Activated T-helper 9 cell treated with anti-CD3 and anti-CD28 coated beads, Interleukin-2, amount 50 U/mL, for 16 hours (primary cell): ENCODE data around the gene ELMO1.

Source experiments
- DNase-seq: peaks from one replicate; pipeline ENCODE4 v3.0.0-alpha.2; 2020; ENCODE audit warnings: low read depth

ELMO1 gene

DNA sequence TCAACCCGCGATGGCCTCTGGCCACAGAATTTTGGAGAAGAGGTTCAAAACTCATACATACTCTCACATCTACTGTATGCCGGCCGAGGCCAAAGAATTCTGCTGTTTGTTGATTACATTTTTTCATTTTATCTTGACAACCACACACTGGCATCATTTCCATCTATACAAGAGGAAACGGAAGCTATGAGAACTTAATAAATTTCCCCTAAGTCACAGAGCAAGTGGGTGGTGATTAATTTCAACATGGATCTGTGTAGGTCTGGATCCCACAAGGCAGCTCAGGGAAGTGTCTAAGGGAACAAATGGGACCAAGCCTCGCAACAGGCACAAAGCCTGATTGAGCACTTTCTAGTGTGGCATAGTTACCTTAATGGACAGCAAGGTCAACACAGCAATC, 18.0 kb downstream of the ELMO1 start:
- no peak for DNase-seq

DNA sequence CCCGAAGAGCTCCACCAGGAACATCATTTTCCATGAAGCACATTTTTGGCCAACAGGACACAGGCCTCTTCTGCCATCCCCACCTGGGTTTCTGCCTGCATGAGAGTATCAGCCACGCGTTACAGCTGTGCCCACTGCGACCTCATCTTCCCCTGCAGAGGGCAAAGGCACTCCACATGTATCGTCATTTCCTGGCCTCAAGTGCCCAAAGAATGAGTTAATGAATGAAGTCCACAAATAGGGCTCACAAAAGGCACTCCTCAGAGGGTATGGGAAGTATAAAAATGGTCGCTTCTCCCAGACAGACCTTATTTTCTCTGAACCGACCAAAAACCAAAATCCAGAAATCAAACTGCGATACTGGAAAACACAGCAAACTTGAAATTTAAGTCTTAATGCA, 18.5 kb downstream of the ELMO1 start:
- DNase-seq, result no peak

DNA sequence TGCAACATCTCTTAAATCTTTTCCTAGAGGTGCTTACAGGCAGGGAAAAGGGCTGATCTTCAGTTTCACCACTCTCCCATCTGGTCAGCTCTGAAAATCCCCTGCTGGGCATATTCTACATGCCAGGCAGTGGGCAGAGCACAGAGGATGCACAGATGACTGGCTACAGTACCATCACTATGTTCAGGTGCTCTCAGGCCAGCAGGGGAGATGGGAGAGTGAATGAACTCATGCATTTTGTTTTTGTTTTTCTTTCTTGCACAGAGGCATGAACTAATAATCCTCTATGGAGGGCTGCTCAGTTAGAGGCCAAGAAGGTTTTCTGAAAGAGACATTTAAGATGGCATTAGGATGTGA, 19.3 kb downstream of the ELMO1 start:
- no peak for DNase-seq

DNA sequence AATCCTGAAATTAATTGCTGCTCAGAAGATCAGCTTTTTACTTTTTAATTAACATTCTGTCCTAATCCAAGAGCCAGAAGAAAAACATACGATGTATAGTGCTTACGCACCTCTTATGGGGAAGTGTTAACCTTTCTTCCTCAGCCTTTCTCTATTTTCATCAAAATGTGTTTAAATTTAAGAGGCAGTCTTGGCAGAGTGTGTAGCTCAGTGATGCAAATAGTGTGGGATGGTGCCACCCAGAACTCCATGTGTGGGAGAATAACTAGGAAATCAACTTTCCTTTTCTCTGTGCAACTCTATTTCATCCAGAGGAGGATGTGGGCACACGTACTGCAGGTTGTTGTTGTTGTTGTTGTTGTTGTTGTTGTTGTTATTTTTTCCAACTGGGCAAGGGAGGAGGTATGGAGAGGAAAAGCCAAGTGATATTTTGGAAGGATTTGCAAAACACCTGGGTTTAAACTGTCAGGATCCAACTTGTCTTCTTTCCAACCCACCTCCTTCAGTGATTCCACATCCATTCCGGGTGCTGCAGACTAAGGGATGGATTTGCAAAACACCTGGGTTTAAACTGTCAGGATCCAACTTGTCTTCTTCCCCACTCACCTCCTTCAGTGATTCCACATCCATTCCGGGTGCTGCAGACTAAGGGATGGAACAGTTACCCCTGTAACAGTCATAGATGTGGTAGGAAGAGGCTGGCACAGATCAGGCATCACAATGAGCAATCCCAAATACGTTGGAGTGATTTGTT, 19.8 kb downstream of the ELMO1 start:
- DNase-seq, result no peak

DNA sequence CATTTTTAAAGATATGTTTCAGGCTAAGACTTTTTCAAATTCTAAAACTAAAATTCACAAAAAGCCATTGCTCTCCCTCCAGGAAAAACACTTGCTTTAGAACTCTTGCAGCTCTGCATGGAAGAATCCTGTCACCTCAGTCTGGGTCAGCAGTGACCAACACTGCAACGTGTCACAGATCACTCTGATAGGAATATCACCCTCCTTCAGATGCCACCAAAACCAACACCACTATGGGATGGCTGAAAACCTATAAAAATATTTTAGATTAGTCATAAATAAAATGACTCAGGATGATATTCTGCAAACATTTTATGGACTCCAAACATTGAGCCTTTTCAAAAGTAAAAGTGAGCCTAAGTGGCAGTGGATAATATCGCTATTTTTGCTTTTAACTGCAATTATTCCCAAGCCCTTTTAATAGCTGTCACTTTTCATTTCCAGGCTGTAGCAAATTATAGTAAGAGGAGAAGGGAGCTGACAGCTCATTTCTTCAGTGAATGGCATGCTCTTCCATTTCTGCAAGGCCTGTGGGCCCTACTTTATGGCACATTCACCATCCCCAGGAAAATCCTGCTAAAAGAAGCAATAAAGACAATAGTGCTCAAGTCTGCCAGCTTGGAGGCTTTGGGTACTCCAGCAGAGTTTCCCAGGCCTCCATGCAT, 21.3 kb downstream of the ELMO1 start:
- DNase-seq, result no peak

DNA sequence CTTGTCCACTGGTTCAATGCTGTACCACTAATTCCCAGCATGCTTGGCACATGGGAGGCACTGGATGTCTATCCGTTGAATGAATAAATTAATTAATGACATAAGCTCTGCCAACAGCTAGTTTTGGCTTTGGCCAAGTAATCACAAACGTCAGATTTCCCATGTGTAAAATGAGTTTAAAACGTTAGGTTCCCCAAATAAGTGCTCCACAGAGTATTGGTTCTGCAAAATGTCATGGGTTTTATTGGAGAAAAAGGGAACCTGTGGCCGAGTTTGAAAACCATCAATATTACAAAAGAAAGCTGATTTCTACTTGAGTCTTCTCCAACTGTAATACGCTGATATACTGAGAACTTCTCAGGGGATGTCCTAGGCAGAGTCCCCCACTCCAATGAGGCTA, 23.2 kb downstream of the ELMO1 start:
- no peak for DNase-seq

DNA sequence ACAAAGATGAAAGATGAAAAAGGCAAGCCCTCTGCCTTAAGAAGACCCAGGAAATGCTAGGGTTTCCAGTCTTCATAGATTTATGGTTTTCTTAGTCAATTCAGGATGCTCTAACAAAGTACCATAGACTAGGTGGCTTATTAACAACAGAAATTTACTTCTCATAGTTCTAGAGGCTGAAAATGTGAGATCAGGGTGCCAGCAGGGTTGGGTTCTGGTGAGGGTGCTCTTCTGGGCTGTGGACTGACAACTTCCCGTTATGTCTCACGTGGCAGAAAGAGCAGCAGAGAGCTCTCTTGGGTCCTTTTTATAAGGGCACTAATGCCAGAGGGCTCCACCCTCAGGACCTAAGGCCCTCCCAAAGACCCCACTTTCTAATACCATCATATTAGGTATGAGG, 23.7 kb downstream of the ELMO1 start:
- no peak for DNase-seq

DNA sequence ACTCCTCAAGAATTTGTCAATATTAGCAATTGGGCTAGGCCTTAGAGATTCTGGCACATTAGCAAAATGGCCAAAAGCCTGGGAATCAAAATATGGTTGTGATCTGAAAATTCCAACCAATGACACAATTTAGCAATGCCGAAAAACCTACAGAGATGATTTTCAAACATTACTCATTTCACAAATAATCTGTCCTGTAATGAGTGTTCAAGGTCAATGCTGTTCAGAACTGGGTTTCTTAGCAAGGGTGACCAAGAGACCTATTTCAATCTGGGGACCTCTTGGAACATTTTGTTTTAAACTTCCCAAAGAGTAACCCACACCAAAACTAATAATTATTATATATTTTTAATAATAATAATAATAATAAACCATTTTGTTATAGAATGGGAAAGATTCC, 24.1 kb downstream of the ELMO1 start:
- no peak for DNase-seq

DNA sequence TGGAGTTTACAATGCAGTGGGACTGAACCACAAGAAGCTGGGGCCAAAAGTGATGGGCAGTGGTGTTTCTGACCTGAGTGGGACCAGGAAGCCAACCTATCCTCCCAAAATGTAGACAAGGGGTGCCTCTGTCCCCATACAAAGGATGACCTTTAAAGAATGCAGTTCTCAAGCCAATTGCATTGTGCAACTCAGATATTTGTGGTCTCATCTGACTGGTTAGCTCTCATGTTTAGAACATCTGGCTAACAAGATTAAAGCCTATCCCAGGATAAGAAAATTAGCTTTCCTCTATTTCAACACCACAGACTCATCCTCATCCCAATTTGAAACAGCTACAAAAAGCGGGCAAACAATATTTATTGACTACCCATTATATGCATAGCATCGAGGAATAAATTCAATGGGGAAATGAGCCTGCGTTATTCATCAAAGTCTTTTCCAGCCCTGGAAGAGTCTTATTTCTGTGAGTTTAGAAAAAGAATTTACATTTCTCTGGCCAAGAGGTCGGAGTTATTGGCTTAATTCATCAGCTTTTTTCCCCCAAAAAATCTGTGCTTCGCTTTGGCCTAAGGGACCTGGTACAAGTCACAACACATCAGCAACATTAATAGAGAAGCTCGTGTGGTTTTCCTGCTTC, 26.7 kb downstream of the ELMO1 start:
- DNase-seq, result no peak

DNA sequence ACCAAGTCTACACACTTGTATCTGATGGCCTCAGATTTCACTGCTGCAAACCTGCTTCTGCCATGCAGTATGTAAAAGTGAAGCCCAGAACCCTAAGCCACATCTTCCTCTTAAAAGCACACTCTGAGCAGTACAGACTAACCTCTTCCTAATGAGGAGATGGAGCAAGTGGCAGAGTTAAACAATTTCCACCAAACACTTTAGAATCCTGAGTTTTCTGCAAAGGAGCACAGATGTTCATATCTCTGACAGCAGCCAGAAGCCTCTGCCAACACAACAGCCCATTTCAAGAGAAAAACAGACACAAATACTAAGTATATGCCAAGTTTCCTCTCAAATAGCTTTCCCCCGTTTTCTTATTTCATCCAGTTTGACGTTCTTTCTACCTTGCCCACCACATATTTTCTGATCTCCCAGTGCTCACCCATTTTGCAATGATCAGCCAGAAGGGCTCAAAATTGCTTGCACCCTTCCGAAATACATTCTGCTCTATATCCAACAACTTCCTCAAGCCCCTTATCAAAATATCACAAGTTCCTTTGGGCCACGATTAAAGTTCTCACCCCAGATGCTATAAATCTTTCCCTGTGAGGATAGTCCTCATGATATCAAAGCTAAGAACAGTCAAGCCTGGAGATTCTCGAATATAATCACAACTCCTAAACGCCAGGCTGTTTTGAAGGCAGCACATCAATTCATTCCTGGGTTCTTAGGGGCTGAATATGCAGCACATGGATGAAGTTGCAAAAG, 27.5 kb downstream of the ELMO1 start:
- no peak for DNase-seq

DNA sequence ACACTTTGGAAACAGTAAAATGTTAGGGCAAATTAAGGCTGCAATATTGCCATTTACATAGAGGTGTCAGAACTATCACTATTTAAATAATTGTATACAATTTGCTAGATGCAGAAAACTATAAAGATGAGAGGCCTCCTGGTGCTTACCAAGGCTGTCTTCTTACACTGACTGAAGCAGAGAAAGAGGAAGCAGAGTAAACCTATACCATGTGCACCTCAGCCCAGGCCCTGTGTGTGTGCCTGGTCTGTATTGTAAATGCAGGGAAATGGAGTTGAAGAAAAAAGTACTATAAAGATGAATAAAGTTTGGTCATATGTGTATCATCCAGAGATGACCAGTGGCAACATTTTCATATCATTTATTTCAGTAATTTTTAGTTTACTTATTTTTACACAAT, 29.2 kb downstream of the ELMO1 start:
- no peak for DNase-seq

DNA sequence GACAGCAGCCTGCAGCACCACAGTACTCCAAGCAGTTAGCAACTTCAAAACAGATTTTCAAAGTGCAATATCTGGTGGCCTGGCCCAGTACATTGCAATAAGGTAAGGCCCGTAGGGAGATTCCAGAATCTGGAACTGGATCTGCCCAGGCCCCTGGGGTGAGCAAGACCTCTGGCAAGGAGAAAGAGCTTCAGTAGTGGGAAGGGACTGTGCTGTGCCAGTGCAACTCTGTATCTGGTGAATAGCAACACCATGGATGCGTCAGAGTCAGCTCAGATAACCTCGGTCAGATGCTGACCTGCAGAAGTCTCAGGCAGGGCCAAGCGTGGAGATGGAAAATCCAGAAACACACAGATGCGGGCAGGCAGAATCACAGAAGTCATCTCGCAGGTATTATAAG, 30.3 kb downstream of the ELMO1 start:
- DNase-seq, result no peak

DNA sequence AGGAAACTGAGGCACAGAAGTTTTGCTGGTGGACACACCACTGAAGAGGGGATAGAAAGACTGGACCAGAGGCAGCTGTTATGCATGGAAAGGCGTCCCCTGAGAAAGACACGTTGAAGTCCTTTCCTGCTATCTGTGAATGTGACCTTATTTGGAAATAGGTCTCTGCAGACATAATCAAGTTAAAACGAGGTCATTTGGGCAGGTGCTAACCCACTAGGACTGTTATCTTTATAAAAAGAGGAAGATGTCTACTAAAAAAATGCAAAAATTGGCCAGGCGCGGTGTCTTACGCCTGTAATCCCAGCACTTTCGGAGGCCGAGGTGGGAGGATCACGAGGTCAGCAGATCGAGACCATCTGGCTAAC, 31.6 kb downstream of the ELMO1 start:
- no peak for DNase-seq

DNA sequence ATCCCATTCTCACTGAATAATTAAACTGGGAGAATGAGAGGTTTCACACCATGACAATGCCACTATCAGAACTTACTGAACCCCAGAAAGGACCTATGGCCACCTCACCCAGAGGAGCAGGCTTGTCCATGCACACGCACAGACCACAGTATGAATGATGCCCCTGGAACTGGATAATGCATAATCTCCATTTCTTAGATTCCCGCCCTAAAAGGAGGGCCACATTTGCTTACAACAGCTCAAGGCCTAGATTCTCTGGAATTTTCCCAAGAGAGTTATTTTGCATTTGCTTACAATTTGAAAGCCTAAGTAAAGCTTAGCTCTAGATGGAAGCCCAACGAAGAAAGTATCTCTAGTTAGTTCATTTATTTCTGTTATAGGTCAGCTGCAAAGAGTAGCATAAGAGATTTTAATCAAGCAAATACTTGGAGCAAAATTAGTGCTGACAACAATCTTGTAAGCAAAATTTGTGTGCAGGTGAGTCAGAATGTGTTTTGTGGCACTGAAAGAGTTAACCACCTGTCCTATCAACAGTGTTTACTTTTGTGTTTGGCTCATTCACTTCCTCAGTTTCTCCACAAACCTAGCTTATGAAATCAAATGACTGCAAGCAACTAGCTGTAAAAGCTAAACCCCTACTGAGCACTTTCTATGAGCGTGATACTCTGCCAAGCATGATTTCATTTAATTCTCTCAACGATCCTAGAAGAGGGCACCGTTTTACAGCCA, 32.1 kb downstream of the ELMO1 start:
- no peak for DNase-seq

DNA sequence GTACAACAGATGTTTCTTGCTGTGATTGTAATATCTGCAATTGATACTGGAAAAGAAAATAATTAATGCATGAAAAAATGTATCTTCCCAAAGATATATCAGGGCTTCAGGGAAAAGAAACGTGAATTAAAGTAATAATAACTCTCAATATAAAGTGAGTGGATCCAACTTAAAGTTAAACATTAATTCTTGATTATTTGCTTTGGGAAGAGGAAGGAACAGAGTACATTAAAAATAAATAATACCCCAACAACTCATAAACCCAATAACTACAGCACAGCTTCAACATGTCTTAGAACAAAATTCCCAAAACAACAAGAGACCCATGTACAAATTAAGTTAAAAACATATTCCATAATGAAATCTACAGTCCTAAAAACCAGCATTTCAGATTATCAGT, 33.0 kb downstream of the ELMO1 start:
- DNase-seq, result no peak

DNA sequence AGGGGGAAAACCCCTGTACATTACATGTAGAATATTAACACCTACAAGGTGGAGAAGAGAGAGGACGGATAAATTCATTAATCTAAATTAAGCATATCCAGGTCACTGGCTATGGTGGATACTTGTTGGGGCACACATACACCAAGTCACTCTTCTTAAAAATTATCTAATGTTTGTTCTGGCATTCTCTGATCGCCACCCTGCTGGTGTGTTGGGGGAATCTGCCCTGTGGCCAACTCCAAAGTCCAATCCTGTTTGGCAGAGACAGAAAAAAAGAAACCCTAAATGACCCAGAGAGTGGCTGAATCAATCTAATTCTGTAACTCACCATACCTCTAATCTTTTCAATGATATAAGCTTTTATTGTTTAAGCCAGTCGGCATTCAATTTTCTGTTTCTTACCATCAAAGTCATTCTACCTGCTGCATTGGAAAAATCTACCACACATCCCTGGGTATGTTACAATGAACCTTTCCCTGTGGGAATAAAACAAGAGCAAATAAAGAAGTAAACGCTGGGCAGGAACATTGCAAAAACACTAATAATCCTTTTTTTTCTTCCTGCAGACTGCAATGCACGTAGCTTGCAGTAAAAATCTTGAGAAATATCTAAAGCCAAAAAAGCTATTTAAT, 34.2 kb downstream of the ELMO1 start:
- DNase-seq, result no peak

DNA sequence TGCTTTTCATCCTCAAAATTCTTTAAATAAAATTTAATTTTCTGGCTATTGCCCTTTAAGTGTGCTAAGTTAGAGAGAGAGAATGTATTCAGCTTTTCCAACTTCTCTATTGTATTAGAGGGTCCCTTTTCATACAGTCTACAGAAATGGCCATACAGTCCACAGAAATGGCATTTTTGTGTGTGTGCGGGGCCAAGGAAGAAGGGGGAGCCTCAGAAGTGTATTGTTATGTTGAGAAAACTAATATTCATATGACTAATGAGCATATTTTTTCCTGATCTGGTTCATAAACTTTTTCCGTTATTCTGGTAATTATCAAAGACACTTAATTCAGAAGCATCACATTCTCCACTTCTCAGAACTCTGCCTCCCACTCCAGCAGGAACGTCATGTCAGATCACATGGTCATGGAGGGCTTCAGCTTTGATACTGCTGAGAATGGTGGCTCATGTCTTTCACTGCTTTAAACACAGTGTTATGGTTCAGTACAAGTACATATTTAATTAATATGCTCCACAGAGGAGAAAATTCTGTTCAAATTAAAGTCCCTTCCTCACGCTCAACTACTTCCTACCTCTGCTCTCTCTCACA, 37.1 kb downstream of the ELMO1 start:
- peak; percentile 32 for DNase-seq

DNA sequence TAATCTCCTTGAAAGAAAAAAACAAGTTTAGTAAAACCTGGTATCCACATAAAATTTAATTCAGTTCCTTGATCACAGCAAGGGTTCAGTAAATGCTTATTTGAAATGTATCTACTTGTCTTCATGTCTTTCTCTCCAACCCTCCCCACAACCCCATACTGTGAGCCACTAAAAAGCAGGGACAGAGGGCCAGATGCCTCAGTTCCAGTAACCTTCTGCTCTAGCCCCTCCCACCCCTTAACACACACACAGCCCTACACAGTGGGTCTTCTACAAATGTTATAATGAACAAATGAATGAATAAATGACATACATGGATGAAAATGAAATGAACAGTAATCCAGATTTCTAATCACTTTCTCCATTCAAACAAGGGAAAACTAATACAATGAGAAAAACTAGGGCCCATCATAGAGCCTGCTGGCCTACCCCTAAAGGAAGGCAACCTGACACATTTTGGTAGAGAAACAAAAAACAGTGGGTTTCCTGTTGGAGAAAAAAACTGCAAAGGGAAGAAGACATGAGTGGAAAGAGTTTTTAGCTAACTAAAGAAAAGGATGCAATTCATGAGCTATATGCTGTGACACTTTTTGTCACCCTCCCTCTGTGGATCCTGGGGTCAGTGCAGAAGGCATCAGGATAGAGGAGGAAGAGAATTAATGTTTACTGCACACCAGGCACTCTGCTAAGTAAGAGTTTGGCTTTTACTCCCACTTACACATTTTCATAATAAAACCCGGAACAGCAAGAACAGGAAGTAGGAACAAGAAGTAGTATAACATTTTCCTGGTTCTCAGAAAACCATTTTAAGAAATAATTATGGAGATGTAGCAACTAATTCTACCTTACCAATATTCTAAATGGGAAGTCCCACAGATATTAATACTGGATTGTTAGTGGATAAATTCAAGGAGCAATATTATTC, 38.1 kb downstream of the ELMO1 start:
- no peak for DNase-seq

DNA sequence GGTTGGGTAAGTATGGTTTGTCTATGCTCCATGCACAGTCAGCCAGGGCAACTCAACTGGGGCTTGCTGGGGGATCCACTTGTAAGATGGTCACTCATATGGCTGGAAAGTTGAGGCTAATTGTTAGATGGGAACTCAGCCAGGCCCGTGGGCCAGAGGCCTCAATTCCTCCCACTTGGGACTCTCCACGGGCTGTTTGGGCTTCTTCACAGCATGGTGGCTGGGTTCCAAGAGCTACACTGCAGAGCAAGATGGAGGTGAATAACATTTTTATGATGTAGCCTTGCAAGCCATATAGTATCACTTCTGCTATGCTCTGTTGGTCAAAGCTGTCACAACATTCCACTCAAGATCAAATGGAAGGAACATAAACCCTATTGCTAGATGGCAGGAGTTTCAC, 39.2 kb downstream of the ELMO1 start:
- DNase-seq, result no peak
